ENCODE data around the gene SPR. TPM values are rescaled to one million over a fixed set of nuclear protein-coding genes. Genes with fewer than 3 reads are reported as not detected.
A peak's percentile ranks its signal among the peaks of the same experiment; 100 is the strongest.

The SPR gene
- 100 to 1,000 TPM in 1 of 4 donors, 10 to 100 TPM in 3; 83.8 to 431 (median 98.0) TPM for total RNA-seq

- Histone ChIP-seq H3K27me3 (peaks cover 16% of the 10 kb centered on the region), H3K36me3 (peaks cover 0 to 9% (median 2%) of the 10 kb centered on the region in 4 donors), H3K4me1 (peaks cover 5 to 43% (median 27%) of the 10 kb centered on the region in 4 donors), H3K4me3 (peak within 1 kb of the TSS; percentile 68 to 95 (median 72)), H3K27ac (peak within 1 kb of the TSS; percentile 91 to 95 (median 92)), H3K9me3 (no peaks in the 10 kb centered on the region)
- WGBS, 2 donors (ENCODE audit: low coverage in 1 of 2): 3% methylated on average over 25 of the region's 76 CpGs; no CpG with 5 or more reads in 1 of the 2 donors
- intact Hi-C loops (cut with DNase I; ENCODE audit: low total_unique reads) (no loop called here), in situ Hi-C loops (cut with MboI; ENCODE audit: low pct_ligation_motif_present in 1 of 4, low pct_unique_long_range_greater_than_20kb in 1 of 4, low sequenced_read_pairs in 3 of 4) (loop anchor here in 2 of 4 donors (25.0 kb wide), 2 partner anchors 275 to 300 kb away; no protein-coding TSS in a partner anchor)
- TF ChIP-seq EP300 (IDR thresholded peaks at IDR 0.05; ENCODE audit: low read depth) (no peak), POLR2AphosphoS5 (IDR thresholded peaks at IDR 0.05) (peak in 1 of 3 donors; percentile 35), CTCF (IDR thresholded peaks at IDR 0.05) (peak in 2 of 5 experiments; percentile 3 to 8)
- DNase-seq: peak; percentile 85
Measured at GRCh38 chr2:72887032-72887739, at the start of gene SPR. TSS of gene SPR (plus strand) at chr2:72887408. CDS start at chr2:72887433, 25 bp downstream.

GRCh38 chr2:72840066-72840465 lies 47.1 kb upstream of the SPR start:
- Histone ChIP-seq H3K27ac (no peak overlapping the region), H3K9me3 (no peaks in the 10 kb centered on the region), H3K4me3 (no peak overlapping the region), H3K27me3 (no peaks in the 10 kb centered on the region), H3K4me1 (no peaks in the 10 kb centered on the region), H3K36me3 (no peaks in the 10 kb centered on the region)
- TF ChIP-seq POLR2A (IDR thresholded peaks at IDR 0.05): no peak
- no peak for TF ChIP-seq CTCF (IDR thresholded peaks at IDR 0.05)
- no peak for TF ChIP-seq POLR2AphosphoS5 (IDR thresholded peaks at IDR 0.05)
- TF ChIP-seq EP300 (IDR thresholded peaks at IDR 0.05; ENCODE audit: low read depth): no peak
- WGBS, 2 donors (ENCODE audit: low coverage in 1 of 2): 85 to 90% methylated on average over 2 of the region's 2 CpGs
- intact Hi-C loops (cut with DNase I; ENCODE audit: low total_unique reads): no loop called here
- DNase-seq: no peak
- in situ Hi-C loops (cut with MboI; ENCODE audit: low pct_ligation_motif_present in 1 of 4, low pct_unique_long_range_greater_than_20kb in 1 of 4, low sequenced_read_pairs in 3 of 4): no loop called here

- intact Hi-C loops (cut with DNase I; ENCODE audit: low total_unique reads) (no loop called here), in situ Hi-C loops (cut with MboI; ENCODE audit: low pct_ligation_motif_present in 1 of 4, low pct_unique_long_range_greater_than_20kb in 1 of 4, low sequenced_read_pairs in 3 of 4) (no loop called here)
- no peak overlapping the region for H3K4me3 ChIP-seq
- no peak overlapping the region for H3K27ac ChIP-seq
- H3K4me1 ChIP-seq: no peaks in the 10 kb centered on the region
- TF ChIP-seq POLR2A (IDR thresholded peaks at IDR 0.05) (no peak), POLR2AphosphoS5 (IDR thresholded peaks at IDR 0.05) (no peak), EP300 (IDR thresholded peaks at IDR 0.05; ENCODE audit: low read depth) (no peak), CTCF (IDR thresholded peaks at IDR 0.05) (no peak)
- no peaks in the 10 kb centered on the region for H3K36me3 ChIP-seq
- no peaks in the 10 kb centered on the region for H3K9me3 ChIP-seq
- DNase-seq: no peak
- H3K27me3 ChIP-seq: no peaks in the 10 kb centered on the region
- WGBS, 2 donors (ENCODE audit: low coverage in 1 of 2): 67% methylated on average over 3 of the region's 3 CpGs; no CpG with 5 or more reads in 1 of the 2 donors
Measured at GRCh38 chr2:72841462-72842125, 45.6 kb upstream of the SPR start.

GRCh38 chr2:72843301-72843700 lies 43.9 kb upstream of the SPR start:
- no peaks in the 10 kb centered on the region for H3K9me3 ChIP-seq
- TF ChIP-seq EP300 (IDR thresholded peaks at IDR 0.05; ENCODE audit: low read depth): no peak
- no peak for TF ChIP-seq POLR2A (IDR thresholded peaks at IDR 0.05)
- no peak for TF ChIP-seq POLR2AphosphoS5 (IDR thresholded peaks at IDR 0.05)
- no peak for TF ChIP-seq CTCF (IDR thresholded peaks at IDR 0.05)
- in situ Hi-C loops (cut with MboI; ENCODE audit: low pct_ligation_motif_present in 1 of 4, low pct_unique_long_range_greater_than_20kb in 1 of 4, low sequenced_read_pairs in 3 of 4) (no loop called here), intact Hi-C loops (cut with DNase I; ENCODE audit: low total_unique reads) (no loop called here)
- H3K36me3 ChIP-seq: no peaks in the 10 kb centered on the region
- no peak overlapping the region for H3K4me3 ChIP-seq
- H3K27me3 ChIP-seq: no peaks in the 10 kb centered on the region
- DNase-seq: no peak
- no peaks in the 10 kb centered on the region for H3K4me1 ChIP-seq
- no peak overlapping the region for H3K27ac ChIP-seq
- WGBS, 2 donors (ENCODE audit: low coverage in 1 of 2): 56 to 100% methylated on average over 1 to 2 of the region's 2 CpGs
